Thoracic aorta (tissue), 2 donors: ENCODE measurements around the gene TMC3. TPM values are rescaled to one million over a fixed set of nuclear protein-coding genes. Genes with fewer than 3 reads are reported as not detected.
A peak's percentile ranks its signal among the peaks of the same experiment; 100 is the strongest.

ENCODE experiments used
- ATAC-seq: fragments of 150-250 bp; one replicate; pipeline ENCODE4 v1.8.0; 2017; ENCODE audit warnings: low read depth; ENCODE audit not compliant: insufficient number of reproducible peaks, low FRiP score
- DNase-seq: peaks from one replicate; pipeline ENCODE4 v3.0.0-alpha.2; 2020; ENCODE audit warnings: low spot score
- H3K27ac ChIP-seq, 2 donors: fragments of 200-600 bp; sonication (generic); 1 replicate in 1 of 2; 2 replicates in 1 of 2; pipeline ENCODE4 v1.5.1; 2016; ENCODE audit warnings: mild to moderate bottlenecking in 2 of 2, moderate library complexity in 2 of 2
- H3K27me3 ChIP-seq: fragments of 200-600 bp; sonication (generic); replicated peaks from 2 replicates; pipeline ENCODE4 v1.6.0; 2016; ENCODE audit warnings: mild to moderate bottlenecking; ENCODE audit not compliant: insufficient read depth
- H3K36me3 ChIP-seq: fragments of 200-600 bp; sonication (generic); one replicate; pipeline ENCODE4 v1.5.1; 2016
- H3K4me1 ChIP-seq, 2 donors: fragments of 200-600 bp; sonication (generic); 1 replicate in 1 of 2; 2 replicates in 1 of 2; pipeline versions ENCODE4 v1.5.1 to v1.6.0; 2016; ENCODE audit warnings: low read depth in 2 of 2, mild to moderate bottlenecking in 1 of 2; ENCODE audit not compliant: control insufficient read depth in 1 of 2
- H3K4me3 ChIP-seq: fragments of 200-600 bp; sonication (generic); 2 replicates; pipeline ENCODE4 v1.5.1; 2016; ENCODE audit warnings: mild to moderate bottlenecking
- H3K9me3 ChIP-seq: fragments of 200-600 bp; sonication (generic); 2 replicates; pipeline ENCODE4 v1.5.1; 2016
- CTCF ChIP-seq: fragments of 200-600 bp; sonication (generic); IDR thresholded peaks from one replicate; pipeline ENCODE4 v1.5.1; 2019; ENCODE audit warnings: antibody characterized with exemption
- total RNA-seq, 2 donors: library from RNA; depleted of rRNA; stranded (reverse); fragments of >200 nt; gene quantifications; one replicate each; pipeline versions ENCODE4 v1.1.0 to v1.2.3, GENCODE V29; 2016

TMC3 gene
- total RNA-seq, 2 donors from 2014 or later, result 0.54 TPM; not detected in 1

GRCh38 chr15:81308260-81308659 is 65.8 kb downstream of the TMC3 start:
- peaks cover 7 to 21% of the 10 kb centered on the region in 2 donors for H3K4me1 ChIP-seq
- DNase-seq (no peak), ATAC-seq (no peak)
- H3K27me3 ChIP-seq, result no peaks in the 10 kb centered on the region
- H3K27ac ChIP-seq, result no peak overlapping the region
- TF ChIP-seq CTCF, result no peak
- H3K4me3 ChIP-seq, result no peak overlapping the region
- H3K36me3 ChIP-seq, result no peaks in the 10 kb centered on the region
- no peaks in the 10 kb centered on the region for H3K9me3 ChIP-seq

- H3K27ac ChIP-seq, result peak overlapping the region in 1 of 2 donors; percentile 19
Measured at GRCh38 chr15:81304226-81304625, 69.8 kb downstream of the TMC3 start.

GRCh38 chr15:81303244-81304225 is 70.5 kb downstream of the TMC3 start:
- Histone ChIP-seq H3K4me3 (no peak overlapping the region), H3K9me3 (no peaks in the 10 kb centered on the region), H3K27me3 (no peaks in the 10 kb centered on the region), H3K36me3 (no peaks in the 10 kb centered on the region), H3K4me1 (peaks cover 0 to 5% of the 10 kb centered on the region in 2 donors), H3K27ac (peak overlapping the region in 1 of 2 donors; percentile 19)
- no peak for ATAC-seq
- no peak for TF ChIP-seq CTCF
- DNase-seq, result no peak

More at GRCh38 chr15:81304226-81304625, 69.8 kb downstream of the TMC3 start:
- no peaks in the 10 kb centered on the region for H3K27me3 ChIP-seq
- H3K36me3 ChIP-seq, result no peaks in the 10 kb centered on the region
- ATAC-seq, result no peak
- peaks cover 0 to 5% of the 10 kb centered on the region in 2 donors for H3K4me1 ChIP-seq
- no peak for TF ChIP-seq CTCF
- H3K4me3 ChIP-seq, result no peak overlapping the region
- DNase-seq, result no peak
- H3K9me3 ChIP-seq, result no peaks in the 10 kb centered on the region

- no peak for DNase-seq
- Histone ChIP-seq H3K27ac (no peak overlapping the region), H3K9me3 (no peaks in the 10 kb centered on the region), H3K4me1 (peaks cover 0 to 5% of the 10 kb centered on the region in 2 donors), H3K27me3 (no peaks in the 10 kb centered on the region), H3K4me3 (no peak overlapping the region), H3K36me3 (no peaks in the 10 kb centered on the region)
- no peak for ATAC-seq
- no peak for TF ChIP-seq CTCF
Measured at GRCh38 chr15:81302701-81303109, 71.3 kb downstream of the TMC3 start.

DNA sequence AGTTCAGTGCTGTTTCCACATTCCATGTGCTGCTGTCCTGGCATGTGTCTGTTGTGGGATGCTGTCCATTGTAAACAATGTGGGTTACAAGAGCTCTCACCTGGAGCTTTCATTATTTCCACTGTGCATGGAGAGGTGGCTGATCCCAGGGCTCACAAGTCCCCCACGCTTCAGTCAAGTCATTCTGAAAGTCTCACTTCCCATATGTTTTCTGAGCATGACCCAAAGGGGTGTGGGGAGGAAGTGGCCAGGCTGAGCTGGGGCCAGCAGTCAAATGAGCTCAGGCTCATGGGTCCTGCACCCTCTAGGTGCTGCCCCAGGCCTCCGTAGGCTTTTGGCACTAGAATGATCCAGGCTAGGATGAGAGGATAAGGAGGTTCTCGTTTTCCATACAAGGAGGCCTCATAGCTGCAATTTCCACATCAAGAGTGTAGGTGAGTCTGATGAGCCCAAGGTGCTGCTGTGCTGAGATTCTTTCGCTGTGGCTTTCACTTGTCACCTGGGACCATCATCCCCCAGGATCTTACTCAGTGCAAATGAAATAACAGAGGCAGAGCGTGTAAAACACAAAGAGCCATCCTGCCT is 72.1 kb downstream of the TMC3 start:
- H3K27me3 ChIP-seq, result no peaks in the 10 kb centered on the region
- ATAC-seq (no peak), DNase-seq (no peak)
- no peak for TF ChIP-seq CTCF
- H3K9me3 ChIP-seq, result no peaks in the 10 kb centered on the region
- H3K36me3 ChIP-seq, result no peaks in the 10 kb centered on the region
- peaks cover 7% of the 10 kb centered on the region in 2 donors for H3K4me1 ChIP-seq
- H3K4me3 ChIP-seq, result no peak overlapping the region
- H3K27ac ChIP-seq, result peak overlapping the region in 1 of 2 donors; percentile 19
